Measurements from ENCODE around the gene NAV2. TPM values are rescaled to one million over a fixed set of nuclear protein-coding genes. Genes with fewer than 3 reads are reported as not detected.

NAV2 gene
- total RNA-seq, 1 donor from 2014 or later, result 13.7 TPM

- DNase-seq, result no peak
These were observed 126.5 kb downstream of the NAV2 start for GRCh38 chr11:19838994-19839768.

- no peak for DNase-seq
These were observed 128.3 kb downstream of the NAV2 start for GRCh38 chr11:19840961-19841360.

- peak; percentile 74 for DNase-seq
These were observed 129.9 kb downstream of the NAV2 start for GRCh38 chr11:19842505-19842904.

- no peak for DNase-seq
These were observed 130.4 kb downstream of the NAV2 start for GRCh38 chr11:19843079-19843478.

GRCh38 chr11:19844012-19844411 is 131.4 kb downstream of the NAV2 start:
- DNase-seq, result no peak

GRCh38 chr11:19844806-19845205 is 132.2 kb downstream of the NAV2 start:
- no peak for DNase-seq

GRCh38 chr11:19845626-19846025 is 133.0 kb downstream of the NAV2 start:
- no peak for DNase-seq

GRCh38 chr11:19846654-19847305 is 134.1 kb downstream of the NAV2 start:
- DNase-seq, result no peak

GRCh38 chr11:19848219-19848618 is 135.6 kb downstream of the NAV2 start:
- no peak for DNase-seq

GRCh38 chr11:19849107-19849789 is 136.6 kb downstream of the NAV2 start:
- peak; percentile 89 for DNase-seq

- no peak for DNase-seq
These were observed 137.4 kb downstream of the NAV2 start for GRCh38 chr11:19849947-19850593.

GRCh38 chr11:19852288-19852687 is 139.7 kb downstream of the NAV2 start:
- DNase-seq, result no peak

- DNase-seq, result no peak
These were observed 140.4 kb downstream of the NAV2 start for GRCh38 chr11:19853016-19853415.

GRCh38 chr11:19853920-19854319 is 141.3 kb downstream of the NAV2 start:
- no peak for DNase-seq

GRCh38 chr11:19861171-19861570 is 148.5 kb downstream of the NAV2 start:
- no peak for DNase-seq

GRCh38 chr11:19862091-19862490 is 149.5 kb downstream of the NAV2 start:
- DNase-seq, result no peak

- DNase-seq, result peak; percentile 80
These were observed 151.8 kb downstream of the NAV2 start for GRCh38 chr11:19864141-19865140.

- no peak for DNase-seq
These were observed 153.4 kb downstream of the NAV2 start for GRCh38 chr11:19866037-19866436.

GRCh38 chr11:19866521-19866920 is 153.9 kb downstream of the NAV2 start:
- no peak for DNase-seq

- DNase-seq, result no peak
These were observed 154.4 kb downstream of the NAV2 start for GRCh38 chr11:19867064-19867463.

- peak; percentile 91 for DNase-seq
These were observed 155.7 kb downstream of the NAV2 start for GRCh38 chr11:19868281-19868821.

All from tongue (tissue), 2 donors.